ENCODE data around the gene CAMTA1.

CAMTA1 gene

GRCh38 chr1:7675431-7676273 is 890.4 kb downstream of the CAMTA1 start:
- H3K4me3 ChIP-seq (ENCODE audit: control insufficient read depth, low read depth, low read length) = no peak overlapping the region
- TF ChIP-seq CTCF (conservative IDR thresholded peaks at IDR 0.05; ENCODE audit: control insufficient read depth, insufficient read depth, low read depth, low read length) = no peak
- no peak for DNase-seq (ENCODE audit: low read depth)

GRCh38 chr1:7676274-7676945 is 891.2 kb downstream of the CAMTA1 start:
- no peak for DNase-seq (ENCODE audit: low read depth)

GRCh38 chr1:7677111-7677510 is 891.9 kb downstream of the CAMTA1 start:
- TF ChIP-seq CTCF (conservative IDR thresholded peaks at IDR 0.05; ENCODE audit: control insufficient read depth, insufficient read depth, low read depth, low read length) = no peak
- no peak for DNase-seq (ENCODE audit: low read depth)

More at GRCh38 chr1:7676274-7676945, 891.2 kb downstream of the CAMTA1 start:
- H3K4me3 ChIP-seq (ENCODE audit: control insufficient read depth, low read depth, low read length) = no peak overlapping the region
- TF ChIP-seq CTCF (conservative IDR thresholded peaks at IDR 0.05; ENCODE audit: control insufficient read depth, insufficient read depth, low read depth, low read length) = no peak

GRCh38 chr1:7677815-7678214 is 892.6 kb downstream of the CAMTA1 start:
- no peak overlapping the region for H3K4me3 ChIP-seq (ENCODE audit: control insufficient read depth, low read depth, low read length)
- DNase-seq (ENCODE audit: low read depth) = no peak
- no peak for TF ChIP-seq CTCF (conservative IDR thresholded peaks at IDR 0.05; ENCODE audit: control insufficient read depth, insufficient read depth, low read depth, low read length)

More at GRCh38 chr1:7677111-7677510, 891.9 kb downstream of the CAMTA1 start:
- no peak overlapping the region for H3K4me3 ChIP-seq (ENCODE audit: control insufficient read depth, low read depth, low read length)

GRCh38 chr1:7678491-7679158 is 893.4 kb downstream of the CAMTA1 start:
- TF ChIP-seq CTCF (conservative IDR thresholded peaks at IDR 0.05; ENCODE audit: control insufficient read depth, insufficient read depth, low read depth, low read length) = no peak
- no peak overlapping the region for H3K4me3 ChIP-seq (ENCODE audit: control insufficient read depth, low read depth, low read length)
- DNase-seq (ENCODE audit: low read depth) = no peak

- DNase-seq (ENCODE audit: low read depth) = no peak
- no peak overlapping the region for H3K4me3 ChIP-seq (ENCODE audit: control insufficient read depth, low read depth, low read length)
- TF ChIP-seq CTCF (conservative IDR thresholded peaks at IDR 0.05; ENCODE audit: control insufficient read depth, insufficient read depth, low read depth, low read length) = no peak
These were observed 894.1 kb downstream of the CAMTA1 start for GRCh38 chr1:7679159-7679872.

Measured in fibroblast of mammary gland (primary cell).